ENCODE measurements around the gene LOXHD1.

The LOXHD1 gene

DNA sequence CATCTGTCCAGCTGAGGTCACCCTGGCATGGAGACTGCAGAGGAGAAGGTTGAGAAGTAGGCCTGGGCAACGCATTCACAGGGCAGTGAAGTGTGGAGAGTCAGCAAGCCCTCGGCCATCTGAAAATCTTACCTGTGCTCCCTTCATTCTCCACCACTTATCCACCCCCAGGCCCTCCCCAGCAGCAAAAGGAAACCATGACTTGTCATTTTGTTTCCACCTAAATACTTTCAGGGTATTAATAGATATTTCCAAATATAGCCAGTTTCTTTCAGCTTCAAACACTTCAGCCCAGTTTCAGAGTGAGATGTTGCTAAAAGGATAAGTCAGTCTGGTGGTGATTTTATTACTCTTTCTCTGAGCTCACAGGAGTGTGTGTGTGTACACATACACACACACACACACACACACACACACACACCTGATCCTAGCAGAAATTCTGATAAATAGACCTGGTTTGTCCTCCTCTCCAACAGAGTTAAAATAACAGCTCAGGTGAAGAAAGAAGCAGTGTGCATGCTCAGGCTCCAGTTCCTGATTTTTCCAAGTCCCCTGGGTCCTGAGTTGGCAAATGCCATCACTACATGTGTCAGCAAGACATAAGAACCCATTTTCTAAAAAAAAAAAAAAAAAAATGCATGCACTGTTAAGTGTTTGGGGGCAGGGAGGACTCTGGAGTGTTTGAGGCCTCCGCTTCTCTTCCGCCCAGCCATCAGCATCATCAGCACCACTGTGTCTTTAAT lies 82.8 kb downstream of the LOXHD1 start:
- DNase-seq: no peak

DNA sequence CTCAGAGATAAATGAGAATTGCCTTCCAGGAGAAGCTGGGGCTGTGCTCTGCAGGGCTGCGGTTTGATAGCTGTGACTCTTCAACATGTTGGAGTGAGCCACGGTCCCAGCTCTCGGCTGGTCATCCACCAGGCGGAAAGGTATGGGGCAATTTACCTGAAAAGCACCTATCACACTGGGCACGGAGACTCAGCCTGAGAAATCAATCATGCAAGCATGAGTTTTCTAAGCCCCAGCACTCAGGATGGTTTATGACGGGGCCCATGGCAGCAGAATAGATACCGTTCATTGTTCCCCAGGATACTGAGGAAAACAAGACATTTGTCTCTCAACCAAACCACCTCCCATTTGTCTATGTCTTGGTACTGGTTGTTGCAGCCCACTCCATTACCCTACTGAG lies 83.9 kb downstream of the LOXHD1 start:
- DNase-seq: no peak

- no peak for DNase-seq
These were observed 85.3 kb downstream of the LOXHD1 start for GRCh38 chr18:46571756-46572155.

DNA sequence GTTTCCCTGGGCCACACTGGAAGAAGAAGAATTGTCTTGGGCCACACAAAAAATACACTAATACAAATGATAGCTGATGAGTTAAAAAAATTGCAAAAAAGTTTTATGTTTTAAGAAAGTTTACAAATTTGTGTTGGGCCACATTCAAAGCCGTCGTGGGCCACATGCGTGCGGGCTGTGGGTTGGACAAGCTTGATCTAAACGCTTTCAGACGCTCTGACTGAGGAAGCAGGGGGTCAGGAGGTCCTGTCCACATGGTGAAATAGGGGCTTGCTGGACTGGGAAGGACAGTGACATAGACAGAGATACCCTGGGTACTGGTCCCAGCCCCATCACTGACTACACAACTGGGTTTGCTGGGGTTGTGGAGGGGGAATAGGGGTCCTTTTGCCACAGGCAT lies 86.4 kb downstream of the LOXHD1 start:
- DNase-seq: no peak

DNA sequence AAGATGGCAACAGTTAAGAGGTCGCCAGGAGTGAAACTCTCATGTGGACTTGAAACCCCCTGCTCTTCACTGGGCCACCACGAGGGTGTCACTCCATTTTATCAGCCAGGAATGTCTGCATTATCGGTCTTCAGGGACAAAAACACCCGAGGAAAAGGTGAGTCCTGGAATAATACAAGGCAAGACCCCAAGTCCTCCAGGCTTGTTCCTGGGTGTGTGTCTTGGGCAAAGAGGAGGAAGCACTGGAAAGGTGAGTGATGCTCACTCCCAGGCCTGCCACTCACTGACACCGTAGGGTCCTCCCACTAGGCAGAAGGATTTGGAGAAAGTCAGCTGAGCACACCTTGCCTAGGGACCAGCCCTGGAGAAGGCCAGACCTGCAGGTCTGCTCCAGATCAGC lies 86.9 kb downstream of the LOXHD1 start:
- DNase-seq: no peak

- DNase-seq: no peak
These were observed 87.8 kb downstream of the LOXHD1 start for GRCh38 chr18:46569211-46569610.

- no peak for DNase-seq
These were observed 89.8 kb downstream of the LOXHD1 start for GRCh38 chr18:46567196-46567595.

GRCh38 chr18:46566111-46566510 lies 90.9 kb downstream of the LOXHD1 start:
- DNase-seq: no peak

- no peak for DNase-seq
These were observed 91.8 kb downstream of the LOXHD1 start for GRCh38 chr18:46565256-46565655.

GRCh38 chr18:46563317-46563716 lies 93.7 kb downstream of the LOXHD1 start:
- DNase-seq: no peak

DNA sequence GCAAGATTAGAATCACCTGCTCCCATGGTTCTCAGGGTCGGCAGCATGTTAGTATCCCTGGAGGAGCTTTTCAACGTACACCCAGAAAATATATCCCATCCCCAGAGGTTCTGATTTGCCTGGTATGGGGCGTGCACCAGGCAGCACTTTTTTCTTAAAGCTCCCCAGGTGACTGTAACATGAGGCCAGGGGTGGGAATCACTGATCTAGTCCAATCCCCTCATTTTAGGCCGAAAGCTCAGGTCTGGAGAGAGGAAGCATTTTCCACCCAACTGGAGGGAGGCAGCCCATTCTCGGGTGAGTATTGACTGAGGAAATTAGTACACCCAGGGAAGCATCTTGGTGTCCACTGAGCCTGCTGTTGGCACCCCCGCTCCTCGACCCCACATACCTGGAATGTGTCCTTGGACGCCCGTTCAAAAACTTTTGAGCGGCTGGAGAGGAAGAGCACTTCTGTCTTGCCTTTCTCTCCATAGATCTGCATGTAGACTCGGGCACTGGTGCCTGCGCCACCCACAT lies 94.3 kb downstream of the LOXHD1 start:
- DNase-seq: no peak

- DNase-seq: no peak
These were observed 96.4 kb downstream of the LOXHD1 start for GRCh38 chr18:46560671-46561045.

- no peak for DNase-seq
These were observed 96.9 kb downstream of the LOXHD1 start for GRCh38 chr18:46559946-46560670.

DNA sequence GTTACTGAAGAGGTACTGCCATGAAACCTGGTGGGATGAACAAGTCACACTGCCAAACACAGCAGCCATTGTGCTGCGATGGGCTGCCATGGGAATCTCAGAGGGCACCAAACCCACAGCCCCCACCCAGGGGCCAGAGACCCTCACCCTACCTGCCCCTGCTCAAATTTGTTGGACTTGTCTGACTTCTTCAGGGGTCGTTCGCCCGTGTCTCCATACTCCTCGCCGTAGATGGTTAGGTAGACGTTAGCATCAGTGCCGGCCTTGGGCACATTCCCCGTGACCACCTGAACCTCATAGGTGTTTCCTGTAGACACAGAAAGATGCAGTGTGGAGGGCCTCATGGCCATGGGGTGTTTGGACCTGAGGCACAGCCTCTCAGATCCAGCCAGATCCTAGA lies 97.7 kb downstream of the LOXHD1 start:
- DNase-seq: no peak

DNA sequence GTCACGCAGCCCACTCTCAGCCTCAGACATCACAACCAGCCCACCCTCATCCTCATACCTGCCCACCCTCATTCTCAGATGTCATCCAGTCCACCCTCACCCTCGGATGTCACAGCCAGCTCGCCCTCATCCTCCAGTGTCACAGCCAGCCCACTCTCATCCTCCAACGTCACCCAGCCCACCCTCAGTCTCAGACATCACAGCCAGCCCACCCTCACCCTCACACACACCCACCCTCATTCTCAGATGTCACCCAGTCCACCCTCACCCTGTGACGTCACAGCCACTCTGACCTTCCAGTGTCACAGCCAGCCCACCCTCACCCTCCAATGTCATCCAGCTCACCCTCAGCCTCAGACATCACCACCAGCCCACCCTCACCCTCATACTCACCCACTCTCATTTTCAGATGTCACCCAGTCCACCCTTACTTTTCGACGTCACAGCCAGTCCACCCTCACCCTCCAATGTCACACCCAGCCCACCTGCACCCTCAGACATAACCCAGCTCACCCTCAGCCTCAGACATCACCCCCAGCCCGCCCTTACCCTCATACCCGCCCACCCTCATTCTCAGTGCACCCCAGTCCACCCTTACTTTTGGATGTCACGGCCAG lies 100.3 kb downstream of the LOXHD1 start:
- DNase-seq: no peak

DNA sequence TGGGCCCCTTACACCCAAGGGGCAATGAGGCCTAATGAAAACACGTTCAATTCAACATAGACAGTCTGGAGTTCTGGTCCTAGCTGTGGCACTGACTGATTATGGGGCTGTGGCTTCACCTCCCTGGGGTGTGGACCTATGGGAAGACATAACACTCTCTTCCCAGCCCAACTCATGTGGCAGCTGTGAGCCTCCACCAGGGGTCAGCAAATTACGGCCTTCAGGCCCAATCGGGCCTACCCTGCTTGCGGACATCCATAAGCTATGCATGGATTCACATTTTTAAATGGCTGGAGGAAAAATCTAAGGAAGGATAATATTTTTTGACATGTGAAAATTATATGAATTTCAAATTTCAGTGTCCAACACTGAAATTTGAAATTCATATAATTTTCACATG lies 101.3 kb downstream of the LOXHD1 start:
- no peak for DNase-seq

DNA sequence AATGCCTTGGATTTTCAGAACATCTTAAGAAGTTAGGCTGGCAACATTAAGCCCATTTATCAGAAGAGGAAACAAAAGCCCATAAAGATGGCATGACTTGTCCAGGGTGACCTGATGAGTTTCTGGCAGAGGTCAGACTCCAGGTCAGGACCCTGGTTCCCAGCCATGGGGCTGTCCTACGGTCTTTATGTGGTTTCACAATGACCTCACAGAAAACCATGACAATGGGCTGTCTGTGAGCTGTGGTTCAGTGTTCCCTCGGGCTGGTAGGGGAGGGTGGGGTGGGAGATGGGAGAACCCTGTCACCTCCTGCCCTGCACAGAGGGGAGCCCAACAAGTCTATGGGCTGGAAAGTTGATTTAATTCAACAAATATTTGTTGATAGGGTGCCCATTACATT lies 101.8 kb downstream of the LOXHD1 start:
- DNase-seq: no peak

- no peak for DNase-seq
These were observed 102.5 kb downstream of the LOXHD1 start for GRCh38 chr18:46554406-46555080.

GRCh38 chr18:46550609-46551008 lies 106.4 kb downstream of the LOXHD1 start:
- DNase-seq: no peak

DNA sequence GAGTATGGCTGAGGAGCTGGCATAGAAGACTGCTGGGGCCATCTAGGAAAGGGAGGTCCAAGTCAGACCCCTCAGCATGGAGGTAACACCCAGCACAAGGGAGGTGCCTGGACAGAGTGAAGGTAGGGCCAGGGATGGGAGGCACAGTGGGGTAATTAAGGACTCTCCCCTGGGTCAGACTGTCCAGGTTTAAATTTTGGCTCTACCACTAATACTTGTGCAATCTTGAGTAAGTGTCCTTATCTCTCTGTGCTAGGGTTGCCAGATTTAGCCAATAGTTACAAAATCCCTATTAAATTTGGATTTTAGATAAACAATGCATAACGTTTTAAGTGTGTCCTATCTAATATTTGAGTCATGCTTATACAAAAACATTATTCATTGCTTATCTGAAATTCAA lies 109.5 kb downstream of the LOXHD1 start:
- no peak for DNase-seq

- no peak for DNase-seq
These were observed 110.8 kb downstream of the LOXHD1 start for GRCh38 chr18:46546111-46546640.

- no peak for DNase-seq
These were observed 114.5 kb downstream of the LOXHD1 start for GRCh38 chr18:46542545-46542944.

DNA sequence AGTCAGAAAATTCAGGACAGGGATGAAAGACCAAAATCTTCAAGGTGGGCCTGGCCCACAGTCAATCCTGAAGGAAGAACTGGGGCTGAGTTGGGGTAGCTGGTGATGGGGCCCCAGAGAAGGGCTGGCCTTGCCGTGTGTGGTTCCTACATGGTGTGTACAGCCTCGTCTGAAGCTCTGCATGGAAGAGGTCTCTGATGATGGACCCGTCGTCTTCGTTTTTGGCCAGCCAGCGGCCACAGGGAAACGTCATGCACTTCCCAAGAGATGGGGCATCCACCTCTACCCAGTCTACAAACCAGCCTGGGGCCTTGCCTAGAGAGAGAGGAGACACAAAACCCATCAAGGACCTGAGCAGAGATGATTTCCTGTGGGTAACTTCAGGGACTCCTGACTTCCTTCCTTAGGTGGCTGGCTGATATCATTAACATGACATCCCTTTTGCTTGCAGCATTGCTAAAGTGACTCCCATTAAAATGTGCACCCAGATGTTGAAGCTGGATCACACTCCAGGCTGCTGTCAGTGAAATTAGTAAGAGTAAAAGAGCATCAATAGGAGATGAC lies 115.3 kb downstream of the LOXHD1 start:
- no peak for DNase-seq

All from activated CD4-positive, alpha-beta T cell treated with anti-CD3 and anti-CD28 coated beads, Interleukin-2, Interleukin-6, amounts not matched to agents 100 ng/mL and 50 ng/mL, durations not matched to agents 16 hours and 8 hours (primary cell).